OCI-LY7 (cell line): ENCODE data around the gene RAET1E. TPM values are rescaled to one million over a fixed set of nuclear protein-coding genes. Genes with fewer than 3 reads are reported as not detected.

Source experiments
- BruUV-seq: library from RNA; stranded (reverse); fragments of 400-500 nt; replicated peaks from 2 replicates; lab custom pipeline; 2021; lab: Mats Ljungman, UMichigan
- CTCF ChIA-PET: fragments of 300-600 bp; sonication (Branson Sonifier 250); formaldehyde crosslinking; loops from one replicate; lab custom pipeline; 2022; ENCODE audit warnings: antibody characterized with exemption; ENCODE audit not compliant: unreplicated experiment; lab: Charles Lee
- POLR2A ChIA-PET: fragments of 300-600 bp; sonication (Branson Sonifier 250); formaldehyde crosslinking; loops from one replicate; lab custom pipeline; 2022; ENCODE audit warnings: antibody characterized with exemption; lab: Charles Lee
- DNase-seq: peaks from one replicate; pipeline ENCODE4 v3.0.0-alpha.2; 2015; ENCODE audit warnings: low spot score
- H2AFZ ChIP-seq: fragments of 200-600 bp; sonication (generic), shearing (Covaris generic); 2 replicates; pipeline ENCODE4 v1.6.1; 2014; ENCODE audit warnings: mild to moderate bottlenecking, antibody characterized with exemption, low read length, moderate library complexity
- H3K27ac ChIP-seq: fragments of 200-600 bp; sonication (generic); 2 replicates; pipeline ENCODE4 v1.5.1; 2014; ENCODE audit warnings: mixed run types, low read depth, mild to moderate bottlenecking, moderate library complexity, low read length, inconsistent platforms; ENCODE audit not compliant: poor library complexity, severe bottlenecking
- H3K36me3 ChIP-seq: fragments of 200-600 bp; sonication (generic); 2 replicates; pipeline ENCODE4 v1.6.1; 2014; ENCODE audit warnings: mild to moderate bottlenecking, antibody characterized with exemption, low read length, moderate library complexity, mixed read lengths; ENCODE audit not compliant: insufficient read depth
- H3K4me1 ChIP-seq: fragments of 200-600 bp; sonication (generic); 2 replicates; pipeline ENCODE4 v1.5.1; 2014; ENCODE audit warnings: mild to moderate bottlenecking, low read length; ENCODE audit not compliant: insufficient read depth, poor library complexity, severe bottlenecking
- H3K4me2 ChIP-seq: fragments of 200-600 bp; sonication (generic); 2 replicates; pipeline ENCODE4 v1.6.1; 2014; ENCODE audit warnings: mild to moderate bottlenecking, low read length
- H3K4me3 ChIP-seq: fragments of 200-600 bp; sonication (generic); 2 replicates; pipeline ENCODE4 v1.5.1; 2014; ENCODE audit warnings: mild to moderate bottlenecking, low read depth, low read length; ENCODE audit not compliant: poor library complexity, severe bottlenecking
- H3K79me2 ChIP-seq: fragments of 200-600 bp; sonication (generic); 2 replicates; pipeline ENCODE4 v1.6.1; 2016; ENCODE audit warnings: low read depth, mild to moderate bottlenecking, low read length, moderate library complexity, mixed read lengths; ENCODE audit not compliant: insufficient read depth
- H3K9me2 ChIP-seq: fragments of 200-600 bp; sonication (generic); 2 replicates; pipeline ENCODE4 v1.6.1; 2016; ENCODE audit warnings: mild to moderate bottlenecking, low read length, mixed read lengths; ENCODE audit not compliant: insufficient read depth
- H3K9me3 ChIP-seq: fragments of 200-600 bp; sonication (generic); 2 replicates; pipeline ENCODE4 v1.6.1; 2014; ENCODE audit warnings: mild to moderate bottlenecking, mixed run types, low read length, mixed read lengths
- H4K20me1 ChIP-seq: fragments of 200-600 bp; sonication (generic); 2 replicates; pipeline ENCODE4 v1.6.1; 2014; ENCODE audit warnings: mild to moderate bottlenecking, antibody characterized with exemption, low read length, moderate library complexity, mixed read lengths; ENCODE audit not compliant: insufficient read depth
- EZH2phosphoT487 ChIP-seq: fragments of 200-600 bp; sonication (generic); IDR thresholded peaks from 2 replicates; pipeline ENCODE4 v1.6.1; 2018; ENCODE audit warnings: low read depth, borderline replicate concordance, mild to moderate bottlenecking, mixed run types, antibody characterized with exemption, low read length, moderate library complexity, mixed read lengths
- intact Hi-C: fragments of 100-400 bp; cut with micrococcal nuclease; formaldehyde crosslinking; loops from one replicate; pipeline ENCODE4 v1.10.0; 2022; ENCODE audit not compliant: unreplicated experiment
- total RNA-seq, 2 experiments: library from RNA; depleted of rRNA in 1 of 2; stranded (reverse); fragments of >200 nt in 1 of 2; shearing (Covaris generic) in 1 of 2; gene quantifications; 2 replicates each; pipeline ENCODE4 v1.2.3, GENCODE V29; 2014 to 2022
- TF ChIP-seq, protein P1 (sequence below): fragments of 200-600 bp; sonication (generic); conservative IDR thresholded peaks from 2 replicates; pipeline ENCODE4 v1.5.1; 2014; ENCODE audit warnings: mild to moderate bottlenecking, antibody characterized with exemption, low read length, moderate library complexity, mixed read lengths

The RAET1E gene
- total RNA-seq, 2 experiments from 2014 or later = not detected

DNA sequence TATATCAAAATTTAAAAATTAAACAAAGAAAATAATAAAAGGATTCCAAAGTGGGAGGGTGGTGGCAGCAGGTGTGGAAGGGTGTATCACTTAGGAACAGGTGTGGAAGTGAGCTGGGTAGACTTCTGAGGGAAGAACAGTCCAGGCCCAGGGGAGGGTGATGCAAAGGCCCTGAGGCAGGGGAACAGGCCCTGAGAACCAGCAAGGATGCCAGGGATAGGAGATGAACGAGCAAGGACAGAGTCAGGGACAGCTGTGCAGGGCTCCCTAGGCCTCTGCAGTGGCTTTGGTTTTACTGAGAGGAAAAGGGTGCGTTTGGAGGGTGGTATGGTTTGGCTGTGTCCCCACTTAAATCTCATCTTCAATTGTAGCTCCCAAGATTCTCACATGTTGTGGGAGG, 9.4 kb upstream of the RAET1E start:
- Histone ChIP-seq H2AFZ (no peak overlapping the region), H3K9me2 (no peaks in the 10 kb centered on the region), H3K9me3 (0 out of 2 replicates have a peak, but pooled peaks cover 10% of the 10 kb centered on the region), H3K36me3 (no peaks in the 10 kb centered on the region), H3K79me2 (no peaks in the 10 kb centered on the region), H3K4me1 (no peaks in the 10 kb centered on the region), H4K20me1 (no peaks in the 10 kb centered on the region), H3K4me2 (no peak overlapping the region), H3K4me3 (no peak overlapping the region), H3K27ac (no peak overlapping the region)
- no peak for TF ChIP-seq EZH2phosphoT487
- TF ChIP-seq, protein P1, sequence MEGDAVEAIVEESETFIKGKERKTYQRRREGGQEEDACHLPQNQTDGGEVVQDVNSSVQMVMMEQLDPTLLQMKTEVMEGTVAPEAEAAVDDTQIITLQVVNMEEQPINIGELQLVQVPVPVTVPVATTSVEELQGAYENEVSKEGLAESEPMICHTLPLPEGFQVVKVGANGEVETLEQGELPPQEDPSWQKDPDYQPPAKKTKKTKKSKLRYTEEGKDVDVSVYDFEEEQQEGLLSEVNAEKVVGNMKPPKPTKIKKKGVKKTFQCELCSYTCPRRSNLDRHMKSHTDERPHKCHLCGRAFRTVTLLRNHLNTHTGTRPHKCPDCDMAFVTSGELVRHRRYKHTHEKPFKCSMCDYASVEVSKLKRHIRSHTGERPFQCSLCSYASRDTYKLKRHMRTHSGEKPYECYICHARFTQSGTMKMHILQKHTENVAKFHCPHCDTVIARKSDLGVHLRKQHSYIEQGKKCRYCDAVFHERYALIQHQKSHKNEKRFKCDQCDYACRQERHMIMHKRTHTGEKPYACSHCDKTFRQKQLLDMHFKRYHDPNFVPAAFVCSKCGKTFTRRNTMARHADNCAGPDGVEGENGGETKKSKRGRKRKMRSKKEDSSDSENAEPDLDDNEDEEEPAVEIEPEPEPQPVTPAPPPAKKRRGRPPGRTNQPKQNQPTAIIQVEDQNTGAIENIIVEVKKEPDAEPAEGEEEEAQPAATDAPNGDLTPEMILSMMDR = no peak
- no peak for DNase-seq
- no TSS peak for BruUV-seq
- intact Hi-C loops = no loop called here
- ChIA-PET CTCF (interaction anchor here (0.6 kb wide), 1 partner anchor 128 kb away, joined by 3 read pairs; no protein-coding TSS in a partner anchor), POLR2A (no interaction called here)

DNA sequence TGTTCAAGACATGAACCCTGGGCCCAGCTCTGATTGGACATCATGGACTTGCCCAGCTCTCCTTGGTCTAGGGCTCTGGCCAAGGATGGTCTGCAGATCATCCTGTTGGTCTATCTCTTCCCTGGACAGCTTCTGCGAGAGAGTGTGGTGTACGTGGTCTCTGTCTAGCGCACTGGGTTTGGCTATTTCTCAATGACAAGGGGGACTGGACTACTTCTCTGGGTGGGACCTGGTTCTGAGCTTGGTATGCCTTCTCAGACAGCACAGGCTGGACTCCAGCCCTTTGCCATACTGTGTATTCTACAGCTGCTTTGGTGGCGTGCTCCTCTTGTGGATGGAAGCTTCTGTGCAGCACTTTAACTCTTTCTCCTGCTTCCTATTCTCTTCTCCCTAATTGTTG, 8.5 kb upstream of the RAET1E start:
- Histone ChIP-seq H3K36me3 (no peaks in the 10 kb centered on the region), H3K79me2 (no peaks in the 10 kb centered on the region), H4K20me1 (no peaks in the 10 kb centered on the region), H3K4me2 (no peak overlapping the region), H3K27ac (no peak overlapping the region), H2AFZ (no peak overlapping the region), H3K4me3 (no peak overlapping the region), H3K9me3 (0 out of 2 replicates have a peak, but pooled peaks cover 10% of the 10 kb centered on the region), H3K9me2 (no peaks in the 10 kb centered on the region), H3K4me1 (no peaks in the 10 kb centered on the region)
- ChIA-PET POLR2A (no interaction called here), CTCF (no interaction called here)
- no peak for DNase-seq
- TF ChIP-seq, protein P1 = no peak
- no peak for TF ChIP-seq EZH2phosphoT487
- no TSS peak for BruUV-seq
- intact Hi-C loops = no loop called here

DNA sequence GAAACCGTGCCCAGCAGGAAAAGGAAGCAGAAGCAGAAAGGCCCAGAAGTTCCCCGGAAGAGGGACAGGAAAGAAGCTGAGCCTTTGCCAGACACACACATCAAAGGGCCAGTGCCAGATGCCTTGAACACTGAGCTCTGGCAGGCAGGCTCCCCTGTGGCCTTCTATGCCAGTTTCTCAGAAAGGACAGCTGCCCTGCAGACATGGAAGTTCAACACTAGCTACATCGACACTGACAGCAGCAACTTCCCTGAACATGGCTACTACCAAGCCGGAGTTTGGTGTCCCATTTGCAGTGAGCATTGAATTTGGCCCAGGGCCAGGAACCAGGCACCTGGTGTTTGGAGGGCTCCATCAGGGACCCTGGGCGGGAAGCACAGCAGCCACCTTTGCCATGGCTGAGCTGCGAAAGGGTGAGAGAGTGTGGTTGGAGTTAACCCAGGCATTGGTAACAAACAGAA, 8.0 kb upstream of the RAET1E start:
- no peak overlapping the region for H2AFZ ChIP-seq
- BruUV-seq = no TSS peak
- H3K4me1 ChIP-seq = no peaks in the 10 kb centered on the region
- TF ChIP-seq, protein P1 = no peak
- no peak for TF ChIP-seq EZH2phosphoT487
- no peak overlapping the region for H3K4me3 ChIP-seq
- H3K27ac ChIP-seq = no peak overlapping the region
- no peak overlapping the region for H3K4me2 ChIP-seq
- 0 out of 2 replicates have a peak, but pooled peaks cover 10% of the 10 kb centered on the region for H3K9me3 ChIP-seq
- no peaks in the 10 kb centered on the region for H3K79me2 ChIP-seq
- DNase-seq = no peak
- no peaks in the 10 kb centered on the region for H4K20me1 ChIP-seq
- POLR2A ChIA-PET = interaction anchor here (0.5 kb wide), 1 partner anchor 169 kb away, joined by 4 read pairs; no protein-coding TSS in a partner anchor
- no peaks in the 10 kb centered on the region for H3K36me3 ChIP-seq
- CTCF ChIA-PET = interaction anchor here (0.6 kb wide), 1 partner anchor 1785 kb away, joined by 3 read pairs; no protein-coding TSS in a partner anchor
- intact Hi-C loops = no loop called here
- H3K9me2 ChIP-seq = no peaks in the 10 kb centered on the region
